Smooth muscle cell (in vitro differentiated cells): Measurements from ENCODE around the gene RGS10. TPM values are rescaled to one million over a fixed set of nuclear protein-coding genes. Genes with fewer than 3 reads are reported as not detected.

Experiments used
- DNase-seq: peaks from one replicate; lab custom pipeline; 2025; ENCODE audit not compliant: unreplicated experiment; lab: John Stamatoyannopoulos, UW
- H2AFZ ChIP-seq: fragments of 200-600 bp; sonication (generic); 2 replicates; pipeline ENCODE4 v1.6.0; 2016; ENCODE audit warnings: antibody characterized with exemption, low read depth, mild to moderate bottlenecking
- H3F3A ChIP-seq: fragments of 200-600 bp; sonication (generic); 2 replicates; pipeline ENCODE4 v1.6.0; 2017; ENCODE audit warnings: antibody characterized with exemption, low read depth
- H3K27ac ChIP-seq: fragments of 200-600 bp; sonication (generic); 2 replicates; pipeline ENCODE4 v1.5.1; 2016; ENCODE audit warnings: low read depth, mild to moderate bottlenecking
- H3K27me3 ChIP-seq: fragments of 200-600 bp; sonication (generic); 2 replicates; pipeline ENCODE4 v1.6.1; 2016; ENCODE audit warnings: low read depth, mild to moderate bottlenecking
- H3K36me3 ChIP-seq: fragments of 200-600 bp; sonication (generic); 2 replicates; pipeline ENCODE4 v1.5.1; 2016; ENCODE audit warnings: low read depth
- H3K4me1 ChIP-seq: fragments of 200-600 bp; sonication (generic); 2 replicates; pipeline ENCODE4 v1.5.1; 2016; ENCODE audit warnings: low read depth
- H3K4me2 ChIP-seq: fragments of 200-600 bp; sonication (generic); 2 replicates; pipeline ENCODE4 v1.6.0; 2016; ENCODE audit warnings: mild to moderate bottlenecking
- H3K4me3 ChIP-seq: fragments of 200-600 bp; sonication (generic); 2 replicates; pipeline ENCODE4 v1.5.1; 2016; ENCODE audit warnings: mild to moderate bottlenecking
- H3K79me2 ChIP-seq: fragments of 200-600 bp; sonication (generic); 2 replicates; pipeline ENCODE4 v1.6.0; 2016; ENCODE audit warnings: low read depth, mild to moderate bottlenecking
- H3K9ac ChIP-seq: fragments of 200-600 bp; sonication (generic); 2 replicates; pipeline ENCODE4 v1.6.0; 2016; ENCODE audit warnings: low read depth
- H3K9me3 ChIP-seq: fragments of 200-600 bp; sonication (generic); replicated peaks from 2 replicates; pipeline ENCODE4 v1.5.1; 2016; ENCODE audit warnings: low read depth
- H4K20me1 ChIP-seq: fragments of 200-600 bp; sonication (generic); 2 replicates; pipeline ENCODE4 v1.6.0; 2016; ENCODE audit warnings: low read depth
- CTCF ChIP-seq: fragments of 200-600 bp; sonication (generic); IDR thresholded peaks from 2 replicates; pipeline ENCODE4 v1.5.1; 2017; ENCODE audit warnings: borderline replicate concordance, mild to moderate bottlenecking, antibody characterized with exemption; ENCODE audit not compliant: insufficient read depth, poor library complexity, severe bottlenecking
- WGBS: methylation state at CpG from one replicate; pipeline ENCODE4 v1.1.7; 2016; ENCODE audit warnings: low lambda C conversion rate; 5-methylcytosine and 5-hydroxymethylcytosine counted together
- polyA plus RNA-seq: library from polyadenylated mRNA; unstranded; fragments of >200 nt; fragmentation: Nextera tagmentation; extraction: Ambion mirVana; gene quantifications from 2 replicates; pipeline ENCODE4 v1.2.1, GENCODE V29; 2016
- total RNA-seq: library from RNA; depleted of rRNA; stranded (reverse); fragments of >200 nt; gene quantifications from 2 replicates; pipeline ENCODE4 v1.2.3, GENCODE V29; 2014

RGS10 gene
- total and polyA plus RNA-seq, 2 experiments from 2014 or later = 40.2 to 72.5 TPM

- no peak for DNase-seq
- TF ChIP-seq CTCF = no peak
Measured at GRCh38 chr10:119517235-119518141, 25.0 kb downstream of the RGS10 start.

GRCh38 chr10:119516381-119517234, 25.9 kb downstream of the RGS10 start:
- no peak for DNase-seq
- Histone ChIP-seq H3K4me2 (peak overlapping the region; percentile 55), H3K4me1 (peaks cover 16% of the 10 kb centered on the region), H3K27ac (peak overlapping the region; percentile 93), H3K9me3 (no peaks in the 10 kb centered on the region), H3K79me2 (no peaks in the 10 kb centered on the region), H3K9ac (peak overlapping the region; percentile 76), H4K20me1 (no peaks in the 10 kb centered on the region), H3K27me3 (no peaks in the 10 kb centered on the region), H3F3A (peaks cover 5% of the 10 kb centered on the region), H3K4me3 (no peak overlapping the region), H2AFZ (no peak overlapping the region), H3K36me3 (peaks cover 4% of the 10 kb centered on the region)
- WGBS = 51% methylated on average over 21 of the region's 21 CpGs
- no peak for TF ChIP-seq CTCF

More at GRCh38 chr10:119517235-119518141, 25.0 kb downstream of the RGS10 start:
- WGBS = 51% methylated on average over 21 of the region's 21 CpGs
- peak overlapping the region; percentile 55 for H3K4me2 ChIP-seq
- H4K20me1 ChIP-seq = no peaks in the 10 kb centered on the region
- H3K4me3 ChIP-seq = no peak overlapping the region
- H3K36me3 ChIP-seq = peaks cover 4% of the 10 kb centered on the region
- no peaks in the 10 kb centered on the region for H3K27me3 ChIP-seq
- H3K9ac ChIP-seq = peak overlapping the region; percentile 76
- peaks cover 16% of the 10 kb centered on the region for H3K4me1 ChIP-seq
- H3K79me2 ChIP-seq = no peaks in the 10 kb centered on the region
- no peak overlapping the region for H2AFZ ChIP-seq
- H3K9me3 ChIP-seq = no peaks in the 10 kb centered on the region
- peaks cover 5% of the 10 kb centered on the region for H3F3A ChIP-seq
- peak overlapping the region; percentile 93 for H3K27ac ChIP-seq

GRCh38 chr10:119515511-119516045, 26.9 kb downstream of the RGS10 start:
- H3K4me1 ChIP-seq = peaks cover 16% of the 10 kb centered on the region
- H3F3A ChIP-seq = peaks cover 5% of the 10 kb centered on the region
- no peak overlapping the region for H3K4me2 ChIP-seq
- H3K9ac ChIP-seq = no peak overlapping the region
- no peaks in the 10 kb centered on the region for H3K9me3 ChIP-seq
- H3K36me3 ChIP-seq = peaks cover 4% of the 10 kb centered on the region
- no peak for TF ChIP-seq CTCF
- DNase-seq = no peak
- H3K4me3 ChIP-seq = no peak overlapping the region
- H4K20me1 ChIP-seq = no peaks in the 10 kb centered on the region
- H3K79me2 ChIP-seq = no peaks in the 10 kb centered on the region
- H3K27me3 ChIP-seq = no peaks in the 10 kb centered on the region
- no peak overlapping the region for H2AFZ ChIP-seq
- H3K27ac ChIP-seq = no peak overlapping the region
- 69% methylated on average over 10 of the region's 10 CpGs for WGBS
